Activated T-helper 17 cell treated with anti-CD3 and anti-CD28 coated beads, Interleukin-2, amount 50 U/mL, for 72 hours (primary cell): ENCODE data around the gene NDRG3. TPM values are rescaled to one million over a fixed set of nuclear protein-coding genes. Genes with fewer than 3 reads are reported as not detected.
A peak's percentile ranks its signal among the peaks of the same experiment; 100 is the strongest.
"Not testable (repeated sequence)": the region's sequence is repeated elsewhere in the genome, so short reads cannot be mapped to it uniquely, and the experiment has no call there.

Source experiments
- ATAC-seq: fragments of 150-1000 bp; cut with Tn5 transposase; replicated peaks from 2 replicates; pipeline ENCODE4 v1.10.0; 2021; ENCODE audit warnings: mild to moderate bottlenecking, moderate library complexity
- H3K27ac Mint-ChIP-seq: one replicate; pipeline ENCODE4 v1.8.0; 2022; ENCODE audit warnings: mixed read lengths
- H3K27me3 Mint-ChIP-seq: one replicate; pipeline ENCODE4 v1.8.0; 2022; ENCODE audit warnings: mixed read lengths
- H3K36me3 Mint-ChIP-seq: one replicate; pipeline ENCODE4 v1.8.0; 2022; ENCODE audit warnings: low read depth, mild to moderate bottlenecking, mixed read lengths
- H3K4me1 Mint-ChIP-seq: one replicate; pipeline ENCODE4 v1.8.0; 2022; ENCODE audit warnings: mixed read lengths
- H3K4me3 Mint-ChIP-seq: one replicate; pipeline ENCODE4 v1.8.0; 2022; ENCODE audit warnings: mild to moderate bottlenecking, mixed read lengths
- H3K9me3 Mint-ChIP-seq: one replicate; pipeline ENCODE4 v1.8.0; 2022; ENCODE audit warnings: mixed read lengths
- total RNA-seq, 2 donors: library from RNA; stranded (reverse); gene quantifications; one replicate each; pipeline ENCODE4 v1.2.3, GENCODE V29; 2022

The NDRG3 gene
- total RNA-seq, 2 donors from 2014 or later, result 30.5 to 30.7 TPM

- Mint-ChIP-seq H3K4me1 (peaks cover 7% of the 10 kb centered on the region), H3K27me3 (no peaks in the 10 kb centered on the region), H3K4me3 (no peak overlapping the region), H3K9me3 (no peaks in the 10 kb centered on the region), H3K27ac (peak overlapping the region; percentile 20), H3K36me3 (peaks cover 92% of the 10 kb centered on the region)
- no peak for ATAC-seq
These were observed 113.2 kb downstream of the NDRG3 start for GRCh38 chr20:36632487-36633284.

GRCh38 chr20:36632147-36632486, 113.8 kb downstream of the NDRG3 start:
- peak overlapping the region; percentile 20 for H3K27ac Mint-ChIP-seq
- H3K4me1 Mint-ChIP-seq, result peaks cover 7% of the 10 kb centered on the region
- no peak overlapping the region for H3K4me3 Mint-ChIP-seq
- ATAC-seq, result no peak
- H3K27me3 Mint-ChIP-seq, result no peaks in the 10 kb centered on the region
- peaks cover 92% of the 10 kb centered on the region for H3K36me3 Mint-ChIP-seq
- H3K9me3 Mint-ChIP-seq, result no peaks in the 10 kb centered on the region

GRCh38 chr20:36631646-36632045, 114.2 kb downstream of the NDRG3 start:
- peaks cover 12% of the 10 kb centered on the region for H3K4me1 Mint-ChIP-seq
- no peaks in the 10 kb centered on the region for H3K27me3 Mint-ChIP-seq
- no peaks in the 10 kb centered on the region for H3K9me3 Mint-ChIP-seq
- H3K27ac Mint-ChIP-seq, result peak overlapping the region; percentile 98
- peaks cover 92% of the 10 kb centered on the region for H3K36me3 Mint-ChIP-seq
- ATAC-seq, result no peak
- H3K4me3 Mint-ChIP-seq, result no peak overlapping the region

- peaks cover 94% of the 10 kb centered on the region for H3K36me3 Mint-ChIP-seq
These were observed 115.9 kb downstream of the NDRG3 start for GRCh38 chr20:36629719-36630681.

GRCh38 chr20:36628076-36628475, 117.8 kb downstream of the NDRG3 start:
- Mint-ChIP-seq H3K4me1 (peaks cover 24% of the 10 kb centered on the region), H3K9me3 (no peaks in the 10 kb centered on the region), H3K27me3 (no peaks in the 10 kb centered on the region), H3K36me3 (peaks cover 97% of the 10 kb centered on the region), H3K27ac (no peak overlapping the region), H3K4me3 (no peak overlapping the region)
- ATAC-seq, result peak; percentile 61

More at GRCh38 chr20:36629719-36630681, 115.9 kb downstream of the NDRG3 start:
- Mint-ChIP-seq H3K4me3 (peak overlapping the region; percentile 80), H3K9me3 (no peaks in the 10 kb centered on the region), H3K27me3 (no peaks in the 10 kb centered on the region), H3K27ac (peak overlapping the region; percentile 98), H3K4me1 (peaks cover 13% of the 10 kb centered on the region)
- peak; percentile 90 for ATAC-seq

GRCh38 chr20:36624944-36625324, 121.0 kb downstream of the NDRG3 start:
- Mint-ChIP-seq H3K27me3 (no peaks in the 10 kb centered on the region), H3K36me3 (peaks cover 93% of the 10 kb centered on the region), H3K4me3 (no peak overlapping the region), H3K9me3 (no peaks in the 10 kb centered on the region), H3K27ac (peak overlapping the region; percentile 24), H3K4me1 (peaks cover 25% of the 10 kb centered on the region)
- ATAC-seq, result no peak

GRCh38 chr20:36624068-36624943, 121.6 kb downstream of the NDRG3 start:
- no peaks in the 10 kb centered on the region for H3K27me3 Mint-ChIP-seq
- peaks cover 21% of the 10 kb centered on the region for H3K4me1 Mint-ChIP-seq
- H3K36me3 Mint-ChIP-seq, result peaks cover 87% of the 10 kb centered on the region
- H3K4me3 Mint-ChIP-seq, result no peak overlapping the region
- no peak for ATAC-seq
- H3K27ac Mint-ChIP-seq, result peak overlapping the region; percentile 24
- no peaks in the 10 kb centered on the region for H3K9me3 Mint-ChIP-seq

- Mint-ChIP-seq H3K27me3 (no peaks in the 10 kb centered on the region), H3K36me3 (peaks cover 85% of the 10 kb centered on the region), H3K4me1 (peaks cover 21% of the 10 kb centered on the region), H3K9me3 (no peaks in the 10 kb centered on the region), H3K27ac (peak overlapping the region; percentile 24), H3K4me3 (no peak overlapping the region)
- no peak for ATAC-seq
These were observed 122.4 kb downstream of the NDRG3 start for GRCh38 chr20:36623444-36623843.

GRCh38 chr20:36620917-36621316, 125.0 kb downstream of the NDRG3 start:
- Mint-ChIP-seq H3K4me3 (no peak overlapping the region), H3K27me3 (no peaks in the 10 kb centered on the region), H3K36me3 (peaks cover 64% of the 10 kb centered on the region), H3K9me3 (no peaks in the 10 kb centered on the region), H3K4me1 (peaks cover 16% of the 10 kb centered on the region), H3K27ac (peak overlapping the region; percentile 2)
- ATAC-seq, result no peak

GRCh38 chr20:36614781-36615557, 130.9 kb downstream of the NDRG3 start:
- Mint-ChIP-seq H3K27me3 (no peaks in the 10 kb centered on the region), H3K36me3 (peaks cover 69% of the 10 kb centered on the region), H3K4me3 (no peak overlapping the region), H3K9me3 (no peaks in the 10 kb centered on the region), H3K27ac (peak overlapping the region; percentile 56), H3K4me1 (peaks cover 5% of the 10 kb centered on the region)
- peak; percentile 25 for ATAC-seq

GRCh38 chr20:36613974-36614373, 131.9 kb downstream of the NDRG3 start:
- Mint-ChIP-seq H3K27ac (peak overlapping the region; percentile 56), H3K27me3 (no peaks in the 10 kb centered on the region), H3K4me1 (peaks cover 5% of the 10 kb centered on the region), H3K9me3 (no peaks in the 10 kb centered on the region), H3K36me3 (peaks cover 79% of the 10 kb centered on the region), H3K4me3 (no peak overlapping the region)
- no peak for ATAC-seq

- H3K9me3 Mint-ChIP-seq, result no peaks in the 10 kb centered on the region
- no peak overlapping the region for H3K27ac Mint-ChIP-seq
- H3K4me3 Mint-ChIP-seq, result no peak overlapping the region
- ATAC-seq, result no peak
- peaks cover 95% of the 10 kb centered on the region for H3K36me3 Mint-ChIP-seq
- H3K4me1 Mint-ChIP-seq, result peaks cover 9% of the 10 kb centered on the region
- H3K27me3 Mint-ChIP-seq, result no peaks in the 10 kb centered on the region
These were observed 134.3 kb downstream of the NDRG3 start for GRCh38 chr20:36611625-36612024.

- H3K27me3 Mint-ChIP-seq, ATAC-seq, H3K9me3 Mint-ChIP-seq, H3K4me1 Mint-ChIP-seq: not testable (repeated sequence)
- Mint-ChIP-seq H3K4me3 (peak overlapping the region; percentile 90), H3K36me3 (peaks cover 82% of the 10 kb centered on the region), H3K27ac (peak overlapping the region; percentile 96)
These were observed 137.5 kb downstream of the NDRG3 start for GRCh38 chr20:36608388-36608728.
